ENCODE results near the gene AARS2.

DNA sequence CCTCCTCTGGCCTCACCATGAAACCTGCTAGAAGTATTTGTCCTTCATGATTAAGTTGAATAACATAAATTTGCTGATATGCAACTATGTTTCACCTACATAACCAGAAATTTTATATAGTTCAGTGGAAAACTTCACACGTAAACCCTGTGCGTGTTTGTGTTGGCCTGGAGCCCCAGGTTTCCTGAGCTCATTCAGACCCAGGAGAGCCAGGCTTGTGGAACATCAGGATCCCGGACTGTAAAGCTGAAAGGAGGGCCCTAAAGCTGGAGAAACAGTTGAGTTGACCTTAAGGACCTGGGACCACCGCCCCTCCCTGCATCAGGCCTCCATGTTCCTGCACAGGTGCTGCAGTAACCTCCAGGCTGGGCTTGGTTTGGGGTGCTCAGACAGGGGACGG is 26.2 kb upstream of the AARS2 start:
- TF ChIP-seq, protein P1, sequence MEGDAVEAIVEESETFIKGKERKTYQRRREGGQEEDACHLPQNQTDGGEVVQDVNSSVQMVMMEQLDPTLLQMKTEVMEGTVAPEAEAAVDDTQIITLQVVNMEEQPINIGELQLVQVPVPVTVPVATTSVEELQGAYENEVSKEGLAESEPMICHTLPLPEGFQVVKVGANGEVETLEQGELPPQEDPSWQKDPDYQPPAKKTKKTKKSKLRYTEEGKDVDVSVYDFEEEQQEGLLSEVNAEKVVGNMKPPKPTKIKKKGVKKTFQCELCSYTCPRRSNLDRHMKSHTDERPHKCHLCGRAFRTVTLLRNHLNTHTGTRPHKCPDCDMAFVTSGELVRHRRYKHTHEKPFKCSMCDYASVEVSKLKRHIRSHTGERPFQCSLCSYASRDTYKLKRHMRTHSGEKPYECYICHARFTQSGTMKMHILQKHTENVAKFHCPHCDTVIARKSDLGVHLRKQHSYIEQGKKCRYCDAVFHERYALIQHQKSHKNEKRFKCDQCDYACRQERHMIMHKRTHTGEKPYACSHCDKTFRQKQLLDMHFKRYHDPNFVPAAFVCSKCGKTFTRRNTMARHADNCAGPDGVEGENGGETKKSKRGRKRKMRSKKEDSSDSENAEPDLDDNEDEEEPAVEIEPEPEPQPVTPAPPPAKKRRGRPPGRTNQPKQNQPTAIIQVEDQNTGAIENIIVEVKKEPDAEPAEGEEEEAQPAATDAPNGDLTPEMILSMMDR (IDR thresholded peaks at IDR 0.05), result no peak
- TF ChIP-seq POLR2A (IDR thresholded peaks at IDR 0.05), result no peak

Data from gastroesophageal sphincter (tissue), 3 donors.